HepG2 (cell line): Measurements from ENCODE around the gene METAP1. TPM values are rescaled to one million over a fixed set of nuclear protein-coding genes. Genes with fewer than 3 reads are reported as not detected.
A peak's percentile ranks its signal among the peaks of the same experiment; 100 is the strongest.

Source experiments
- EP300 ChIP-seq, 3 experiments: sonication (generic) in 1 of 3; formaldehyde crosslinking in 1 of 3; IDR thresholded peaks; 2 replicates each; pipeline versions ENCODE4 v1.5.1 to v1.6.1; 2011 to 2020; ENCODE audit warnings: low read depth in 2 of 3, low read length in 2 of 3, borderline replicate concordance in 1 of 3, improper control_type of control experiment in 1 of 3, mild to moderate bottlenecking in 1 of 3, missing genetic modification reagents in 1 of 3, moderate library complexity in 1 of 3
- HHEX ChIP-seq: IDR thresholded peaks from 2 replicates; pipeline ENCODE4 v1.6.1; 2016; ENCODE audit warnings: control low read depth
- JUND ChIP-seq: sonication (generic); formaldehyde crosslinking; IDR thresholded peaks from 2 replicates; pipeline ENCODE4 v1.8.0; 2022; ENCODE audit warnings: mild to moderate bottlenecking, missing genetic modification reagents
- MIER3 ChIP-seq: IDR thresholded peaks from 2 replicates; pipeline ENCODE4 v1.6.1; 2016; ENCODE audit warnings: missing compliant biosample characterization, borderline replicate concordance
- MXI1 ChIP-seq: IDR thresholded peaks from 3 replicates; pipeline ENCODE4 v1.6.1; 2012; ENCODE audit warnings: low read depth, low read length, inconsistent platforms, borderline replicate concordance
- PHF5A ChIP-seq: IDR thresholded peaks from one replicate; pipeline ENCODE4 v1.6.1; 2018; ENCODE audit warnings: low read depth, missing genetic modification reagents; ENCODE audit not compliant: unreplicated experiment
- TBX3 ChIP-seq: fragments of 450-650 bp; IDR thresholded peaks from 2 replicates; pipeline ENCODE4 v1.6.1; 2017; ENCODE audit warnings: antibody characterized with exemption, mild to moderate bottlenecking, inconsistent platforms, borderline replicate concordance
- TEAD2 ChIP-seq: sonication (generic); formaldehyde crosslinking; IDR thresholded peaks from 2 replicates; pipeline ENCODE4 v1.9.0; 2021; ENCODE audit warnings: missing genetic modification reagents
- TFDP2 ChIP-seq: sonication (generic); formaldehyde crosslinking; IDR thresholded peaks from 2 replicates; pipeline ENCODE4 v1.4.0; 2020; ENCODE audit warnings: missing genetic modification reagents
- THYN1 ChIP-seq: sonication (generic); formaldehyde crosslinking; IDR thresholded peaks from 2 replicates; pipeline ENCODE4 v1.8.1; 2023; ENCODE audit warnings: low read depth, mild to moderate bottlenecking, moderate library complexity, missing genetic modification reagents, borderline replicate concordance
- ZBTB38 ChIP-seq: sonication (generic); formaldehyde crosslinking; IDR thresholded peaks from 2 replicates; pipeline ENCODE4 v1.5.1; 2020; ENCODE audit warnings: mild to moderate bottlenecking, missing genetic modification reagents
- ZBTB43 ChIP-seq: sonication (generic); formaldehyde crosslinking; conservative IDR thresholded peaks from 2 replicates; pipeline ENCODE4 v1.4.0; 2020; ENCODE audit warnings: missing genetic modification reagents
- ZNF264 ChIP-seq: sonication (generic); formaldehyde crosslinking; IDR thresholded peaks from 2 replicates; pipeline ENCODE4 v1.4.0; 2020; ENCODE audit warnings: missing genetic modification reagents
- ZNF343 ChIP-seq: sonication (generic); formaldehyde crosslinking; IDR thresholded peaks from 2 replicates; pipeline ENCODE4 v1.4.0; 2020; ENCODE audit warnings: mild to moderate bottlenecking, missing genetic modification reagents
- ZNF652 ChIP-seq: IDR thresholded peaks from 2 replicates; pipeline ENCODE4 v1.6.1; 2016; ENCODE audit warnings: low read depth, borderline replicate concordance
- ZNF713 ChIP-seq: sonication (generic); formaldehyde crosslinking; IDR thresholded peaks from 2 replicates; pipeline ENCODE4 v1.4.0; 2020; ENCODE audit warnings: mild to moderate bottlenecking, missing genetic modification reagents
- ZNF781 ChIP-seq: sonication (generic); formaldehyde crosslinking; IDR thresholded peaks from 2 replicates; pipeline ENCODE4 v1.5.1; 2020; ENCODE audit warnings: borderline replicate concordance, mild to moderate bottlenecking, missing genetic modification reagents; ENCODE audit errors: not compliant biosample characterization
- ZNF878 ChIP-seq: sonication (generic); formaldehyde crosslinking; IDR thresholded peaks from 2 replicates; pipeline ENCODE4 v1.8.1; 2023; ENCODE audit warnings: mild to moderate bottlenecking, missing genetic modification reagents, moderate library complexity
- polyA plus RNA-seq, 8 experiments: library from polyadenylated mRNA; depleted of rRNA in 3 of 8; stranded (reverse) in 7 of 8; unstranded in 1 of 8; fragments of >200 nt; fragmentation: Illumina TruSeq in 4 of 8; extraction: Trizol in 4 of 8; gene quantifications; 2 replicates each; pipeline versions ENCODE4 v1.2.1 to v1.2.3, GENCODE V29; 2011 to 2016; ENCODE audit warnings: low read depth in 4 of 8, missing spikeins in 1 of 8, mixed read lengths in 1 of 8; ENCODE audit not compliant: insufficient read depth in 1 of 8
- total RNA-seq, 5 experiments: library from RNA; depleted of rRNA; stranded (reverse); fragments of >200 nt; fragmentation: Illumina TruSeq; extraction: Trizol; gene quantifications; 2 replicates each; pipeline ENCODE4 v1.2.3, GENCODE V29; 2016; ENCODE audit warnings: low read depth in 1 of 5
- TF ChIP-seq, protein P1 (sequence below): sonication (generic); formaldehyde crosslinking; IDR thresholded peaks from 2 replicates; pipeline ENCODE4 v1.4.0; 2020; ENCODE audit warnings: missing genetic modification reagents
- TF ChIP-seq, protein P2 (sequence below): sonication (generic); formaldehyde crosslinking; IDR thresholded peaks from 2 replicates; pipeline ENCODE4 v1.4.0; 2020; ENCODE audit warnings: mild to moderate bottlenecking, low read depth, missing genetic modification reagents
- TF ChIP-seq, protein P3 (sequence below): sonication (generic); formaldehyde crosslinking; conservative IDR thresholded peaks from 2 replicates; pipeline ENCODE4 v1.4.0; 2020; ENCODE audit warnings: missing genetic modification reagents

The METAP1 gene
- total and polyA plus RNA-seq, 2 of the 13 experiments (the other 11 are each of a cell fraction or from before 2014, with no cell fraction given) = 44.9 to 53.5 TPM

GRCh38 chr4:98995183-98996055 lies at the start of gene METAP1 (continued):
- TF ChIP-seq, protein P1, sequence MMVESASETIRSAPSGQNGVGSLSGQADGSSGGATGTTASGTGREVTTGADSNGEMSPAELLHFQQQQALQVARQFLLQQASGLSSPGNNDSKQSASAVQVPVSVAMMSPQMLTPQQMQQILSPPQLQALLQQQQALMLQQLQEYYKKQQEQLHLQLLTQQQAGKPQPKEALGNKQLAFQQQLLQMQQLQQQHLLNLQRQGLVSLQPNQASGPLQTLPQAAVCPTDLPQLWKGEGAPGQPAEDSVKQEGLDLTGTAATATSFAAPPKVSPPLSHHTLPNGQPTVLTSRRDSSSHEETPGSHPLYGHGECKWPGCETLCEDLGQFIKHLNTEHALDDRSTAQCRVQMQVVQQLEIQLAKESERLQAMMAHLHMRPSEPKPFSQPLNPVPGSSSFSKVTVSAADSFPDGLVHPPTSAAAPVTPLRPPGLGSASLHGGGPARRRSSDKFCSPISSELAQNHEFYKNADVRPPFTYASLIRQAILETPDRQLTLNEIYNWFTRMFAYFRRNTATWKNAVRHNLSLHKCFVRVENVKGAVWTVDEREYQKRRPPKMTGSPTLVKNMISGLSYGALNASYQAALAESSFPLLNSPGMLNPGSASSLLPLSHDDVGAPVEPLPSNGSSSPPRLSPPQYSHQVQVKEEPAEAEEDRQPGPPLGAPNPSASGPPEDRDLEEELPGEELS (CRISPR knock-in tag) = 0 out of 2 replicates have a peak, but pooled peaks have one; percentile 14
- no peak for TF ChIP-seq TEAD2
- peak; percentile 80; the same call in 1 of the 2 replicates for TF ChIP-seq ZBTB38 (CRISPR knock-in tag)
- no peak for TF ChIP-seq ZNF652 (CRISPR knock-in tag)
- TF ChIP-seq JUND = no peak
- peak; percentile 43 for TF ChIP-seq PHF5A (CRISPR knock-in tag)
- peak; percentile 64 for TF ChIP-seq TFDP2 (CRISPR knock-in tag)
- peak; percentile 74; the same call in 1 of the 3 replicates for TF ChIP-seq MXI1
- TF ChIP-seq, protein P2, sequence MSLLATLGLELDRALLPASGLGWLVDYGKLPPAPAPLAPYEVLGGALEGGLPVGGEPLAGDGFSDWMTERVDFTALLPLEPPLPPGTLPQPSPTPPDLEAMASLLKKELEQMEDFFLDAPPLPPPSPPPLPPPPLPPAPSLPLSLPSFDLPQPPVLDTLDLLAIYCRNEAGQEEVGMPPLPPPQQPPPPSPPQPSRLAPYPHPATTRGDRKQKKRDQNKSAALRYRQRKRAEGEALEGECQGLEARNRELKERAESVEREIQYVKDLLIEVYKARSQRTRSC (CRISPR knock-in tag) = no peak
- TF ChIP-seq ZNF713 (CRISPR knock-in tag) = no peak
- TF ChIP-seq ZNF264 (CRISPR knock-in tag) = no peak
- TF ChIP-seq ZNF343 = peak; percentile 68; the same call in 1 of the 2 replicates
- TF ChIP-seq, protein P3, sequence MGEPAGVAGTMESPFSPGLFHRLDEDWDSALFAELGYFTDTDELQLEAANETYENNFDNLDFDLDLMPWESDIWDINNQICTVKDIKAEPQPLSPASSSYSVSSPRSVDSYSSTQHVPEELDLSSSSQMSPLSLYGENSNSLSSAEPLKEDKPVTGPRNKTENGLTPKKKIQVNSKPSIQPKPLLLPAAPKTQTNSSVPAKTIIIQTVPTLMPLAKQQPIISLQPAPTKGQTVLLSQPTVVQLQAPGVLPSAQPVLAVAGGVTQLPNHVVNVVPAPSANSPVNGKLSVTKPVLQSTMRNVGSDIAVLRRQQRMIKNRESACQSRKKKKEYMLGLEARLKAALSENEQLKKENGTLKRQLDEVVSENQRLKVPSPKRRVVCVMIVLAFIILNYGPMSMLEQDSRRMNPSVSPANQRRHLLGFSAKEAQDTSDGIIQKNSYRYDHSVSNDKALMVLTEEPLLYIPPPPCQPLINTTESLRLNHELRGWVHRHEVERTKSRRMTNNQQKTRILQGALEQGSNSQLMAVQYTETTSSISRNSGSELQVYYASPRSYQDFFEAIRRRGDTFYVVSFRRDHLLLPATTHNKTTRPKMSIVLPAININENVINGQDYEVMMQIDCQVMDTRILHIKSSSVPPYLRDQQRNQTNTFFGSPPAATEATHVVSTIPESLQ = no peak
- TF ChIP-seq ZNF781 (CRISPR knock-in tag) = no peak
- TF ChIP-seq THYN1 (CRISPR knock-in tag) = no peak
- TF ChIP-seq ZNF878 (CRISPR knock-in tag) = no peak
- TF ChIP-seq HHEX = no peak
- no peak for TF ChIP-seq MIER3 (CRISPR knock-in tag)
- TF ChIP-seq ZBTB43 (CRISPR knock-in tag) = 0 out of 2 replicates have a peak, but pooled peaks have one; percentile 38
- TF ChIP-seq TBX3 = no peak
- peak in 1 of 2 experiments; percentile 34; a peak in 1 of 4 replicates for TF ChIP-seq EP300 (IDR thresholded peaks at IDR 0.05; ENCODE audit: low read depth in 2 of 2, low read length in 2 of 2)
- 0 out of 2 replicates have a peak, but pooled peaks have one; percentile 26 for TF ChIP-seq EP300 (CRISPR knock-in tag; IDR thresholded peaks at IDR 0.05; ENCODE audit: borderline replicate concordance)
